ENCODE results near the gene STARD3. TPM values are rescaled to one million over a fixed set of nuclear protein-coding genes. Genes with fewer than 3 reads are reported as not detected.

STARD3 gene
- total RNA-seq, 4 donors from 2014 or later: 44.5 to 73.6 (median 53.0) TPM

GRCh38 chr17:39633570-39634183, 3.3 kb upstream of the STARD3 start:
- no peaks in the 10 kb centered on the region for H3K36me3 ChIP-seq
- DNase-seq: no peak
- H3K4me3 ChIP-seq (replicated peaks in 1 of 3): no peak overlapping the region
- peaks cover 12 to 21% of the 10 kb centered on the region in 2 donors for H3K4me1 ChIP-seq
- no peak overlapping the region for H3K27ac ChIP-seq
- WGBS, 2 donors: 64 to 75% methylated on average over 7 to 8 of the region's 8 CpGs
- no peaks in the 10 kb centered on the region for H3K9me3 ChIP-seq
- TF ChIP-seq CTCF (IDR thresholded peaks at IDR 0.05) (no peak), POLR2A (IDR thresholded peaks at IDR 0.05) (no peak)
- no peaks in the 10 kb centered on the region for H3K27me3 ChIP-seq
- intact Hi-C loops (cut with DNase I): loop anchor here (5.0 kb wide), 1 partner anchor 109 kb away; no protein-coding TSS in a partner anchor

GRCh38 chr17:39634384-39634871, 2.5 kb upstream of the STARD3 start:
- intact Hi-C loops (cut with DNase I): loop anchor here (5.0 kb wide), 1 partner anchor 108 kb away; no protein-coding TSS in a partner anchor
- H3K27me3 ChIP-seq: no peaks in the 10 kb centered on the region
- TF ChIP-seq CTCF (IDR thresholded peaks at IDR 0.05) (peak in 5 of 6 experiments; percentile 49 to 78 (median 65)), POLR2A (IDR thresholded peaks at IDR 0.05) (no peak)
- WGBS, 2 donors: 45 to 54% methylated on average over 2 of the region's 2 CpGs
- no peak overlapping the region for H3K4me3 ChIP-seq (replicated peaks in 1 of 3)
- H3K36me3 ChIP-seq: no peaks in the 10 kb centered on the region
- no peak overlapping the region for H3K27ac ChIP-seq
- peaks cover 16 to 28% of the 10 kb centered on the region in 2 donors for H3K4me1 ChIP-seq
- no peak for DNase-seq
- no peaks in the 10 kb centered on the region for H3K9me3 ChIP-seq

- no peak for TF ChIP-seq POLR2A (IDR thresholded peaks at IDR 0.05)
- no peak for TF ChIP-seq CTCF (IDR thresholded peaks at IDR 0.05)
- H3K4me3 ChIP-seq (replicated peaks in 1 of 3): no peak overlapping the region
- H3K27me3 ChIP-seq: no peaks in the 10 kb centered on the region
- no peak overlapping the region for H3K27ac ChIP-seq
- H3K4me1 ChIP-seq: peaks cover 16 to 41% of the 10 kb centered on the region in 2 donors
- intact Hi-C loops (cut with DNase I): no loop called here
- no peak for DNase-seq
- H3K9me3 ChIP-seq: no peaks in the 10 kb centered on the region
- 89 to 91% methylated on average over 8 of the region's 8 CpGs for WGBS, 2 donors
- no peaks in the 10 kb centered on the region for H3K36me3 ChIP-seq
Measured at GRCh38 chr17:39635614-39636176, 1.2 kb upstream of the STARD3 start.

GRCh38 chr17:39636587-39636926, 387 bp upstream of the STARD3 start:
- TF ChIP-seq CTCF (IDR thresholded peaks at IDR 0.05) (no peak), POLR2A (IDR thresholded peaks at IDR 0.05) (no peak)
- DNase-seq: no peak
- H3K27me3 ChIP-seq: no peaks in the 10 kb centered on the region
- WGBS, 2 donors: 30 to 32% methylated on average over 6 of the region's 6 CpGs
- intact Hi-C loops (cut with DNase I): no loop called here
- H3K36me3 ChIP-seq: no peaks in the 10 kb centered on the region
- peak overlapping the region; percentile 85 to 90 (median 86) for H3K27ac ChIP-seq
- H3K4me1 ChIP-seq: peaks cover 16 to 44% of the 10 kb centered on the region in 2 donors
- peak overlapping the region in 2 of 3 donors; percentile 90 to 94 for H3K4me3 ChIP-seq (replicated peaks in 1 of 3)
- H3K9me3 ChIP-seq: no peaks in the 10 kb centered on the region

GRCh38 chr17:39638317-39638716, 1.4 kb downstream of the STARD3 start:
- peak overlapping the region in 1 of 3 donors; percentile 90 for H3K4me3 ChIP-seq (replicated peaks in 1 of 3)
- WGBS, 2 donors: 93 to 98% methylated on average over 7 of the region's 7 CpGs

More at GRCh38 chr17:39638317-39638716, 1.4 kb downstream of the STARD3 start:
- H3K27ac ChIP-seq: no peak overlapping the region
- H3K4me1 ChIP-seq: peaks cover 16 to 49% of the 10 kb centered on the region in 2 donors
- no peaks in the 10 kb centered on the region for H3K36me3 ChIP-seq
- intact Hi-C loops (cut with DNase I): no loop called here
- H3K9me3 ChIP-seq: no peaks in the 10 kb centered on the region
- TF ChIP-seq POLR2A (IDR thresholded peaks at IDR 0.05) (no peak), CTCF (IDR thresholded peaks at IDR 0.05) (no peak)
- no peaks in the 10 kb centered on the region for H3K27me3 ChIP-seq
- DNase-seq: no peak
